Transverse colon (tissue), 4 donors: ENCODE measurements around the gene ERMARD. TPM values are rescaled to one million over a fixed set of nuclear protein-coding genes. Genes with fewer than 3 reads are reported as not detected.

ENCODE experiments used
- DNase-seq: peaks from one replicate; pipeline ENCODE4 v3.0.0-alpha.2; 2019
- H3K27ac ChIP-seq, 4 donors: fragments of 200-600 bp; sonication (generic); 2 replicates each; pipeline ENCODE4 v1.5.1; 2016 to 2018; ENCODE audit warnings: inconsistent platforms in 4 of 4
- H3K27me3 ChIP-seq: fragments of 200-600 bp; sonication (generic); 2 replicates; pipeline ENCODE4 v1.5.1; 2017; ENCODE audit warnings: inconsistent platforms
- H3K36me3 ChIP-seq, 4 donors: fragments of 200-600 bp; sonication (generic); 2 replicates each; pipeline ENCODE4 v1.5.1; 2017 to 2019; ENCODE audit warnings: inconsistent platforms in 4 of 4
- H3K4me1 ChIP-seq, 4 donors: fragments of 200-600 bp; sonication (generic); 2 replicates each; pipeline ENCODE4 v1.5.1; 2017 to 2020; ENCODE audit warnings: inconsistent platforms in 4 of 4
- H3K4me3 ChIP-seq, 4 donors: fragments of 200-600 bp; sonication (generic); 1 replicate in 1 of 4; 2 replicates in 3 of 4; pipeline versions ENCODE4 v1.5.1 to v1.6.1; 2017 to 2019; ENCODE audit warnings: inconsistent platforms in 4 of 4
- H3K9me3 ChIP-seq, 2 donors: fragments of 200-600 bp; sonication (generic); 2 replicates each; pipeline ENCODE4 v1.5.1; 2017 to 2019; ENCODE audit warnings: inconsistent platforms in 2 of 2
- CTCF ChIP-seq, 5 experiments: fragments of 200-600 bp in 3 of 5; fragments of 450-650 bp in 2 of 5; sonication (generic) in 3 of 5; IDR thresholded peaks; 1 replicate in 2 of 5; 2 replicates in 3 of 5; pipeline ENCODE4 v1.5.1; 2016 to 2017; ENCODE audit warnings: antibody characterized with exemption in 5 of 5, inconsistent platforms in 3 of 5, mild to moderate bottlenecking in 2 of 5, moderate library complexity in 1 of 5
- EP300 ChIP-seq: sonication (generic); formaldehyde crosslinking; IDR thresholded peaks from one replicate; pipeline ENCODE4 v1.6.1; 2017; ENCODE audit warnings: antibody characterized with exemption, low read depth
- POLR2A ChIP-seq: fragments of 450-650 bp; IDR thresholded peaks from one replicate; pipeline ENCODE4 v1.6.1; 2016; ENCODE audit warnings: antibody characterized with exemption, mild to moderate bottlenecking, moderate library complexity
- POLR2AphosphoS5 ChIP-seq, 3 donors: sonication (generic); formaldehyde crosslinking; IDR thresholded peaks; one replicate each; pipeline ENCODE4 v1.6.1; 2016; ENCODE audit warnings: antibody characterized with exemption in 3 of 3
- WGBS, 2 donors: methylation state at CpG; one replicate each; pipeline ENCODE4 v1.1.5; 2018; ENCODE audit warnings: low coverage in 1 of 2; 5-methylcytosine and 5-hydroxymethylcytosine counted together
- in situ Hi-C, 4 donors: fragments of 200-750 bp; cut with MboI; loops; one replicate each; pipeline versions ENCODE4 v1.15.0 to v1.15.1; 2017; ENCODE audit warnings: low sequenced_read_pairs in 3 of 4, low pct_ligation_motif_present in 1 of 4, low pct_unique_long_range_greater_than_20kb in 1 of 4
- intact Hi-C: fragments of 100-400 bp; cut with DNase I; formaldehyde crosslinking; loops from one replicate; pipeline ENCODE4 v1.15.1; 2023; ENCODE audit warnings: low total_unique reads
- total RNA-seq, 4 donors: library from RNA; depleted of rRNA; stranded (reverse); fragments of >200 nt; gene quantifications; one replicate each; pipeline ENCODE4 v1.1.0, GENCODE V29; 2016

ERMARD gene
- total RNA-seq, 4 donors from 2014 or later, result 15.7 to 29.5 (median 20.8) TPM

- Histone ChIP-seq H3K27ac (no peak overlapping the region), H3K9me3 (no peaks in the 10 kb centered on the region), H3K4me3 (no peak overlapping the region), H3K36me3 (peaks cover 0 to 23% (median 7%) of the 10 kb centered on the region in 4 donors), H3K27me3 (no peaks in the 10 kb centered on the region), H3K4me1 (peaks cover 6 to 18% (median 14%) of the 10 kb centered on the region in 4 donors)
- TF ChIP-seq POLR2AphosphoS5 (IDR thresholded peaks at IDR 0.05) (no peak), CTCF (IDR thresholded peaks at IDR 0.05) (no peak), POLR2A (no peak), EP300 (no peak)
- 89 to 98% methylated on average over 3 to 4 of the region's 4 CpGs for whole genome bisulfite sequencing, 2 donors
- no peak for DNase-seq
- in situ Hi-C loops, result no loop called here
- intact Hi-C loops, result no loop called here
These were observed 32.3 kb upstream of the ERMARD start for GRCh38 chr6:169719117-169719516.

GRCh38 chr6:169720207-169720855, 31.1 kb upstream of the ERMARD start:
- DNase-seq, result no peak
- Histone ChIP-seq H3K36me3 (peaks cover 0 to 12% (median 1%) of the 10 kb centered on the region in 4 donors), H3K4me3 (no peak overlapping the region), H3K27ac (no peak overlapping the region), H3K4me1 (peaks cover 7 to 24% (median 14%) of the 10 kb centered on the region in 4 donors), H3K27me3 (no peaks in the 10 kb centered on the region), H3K9me3 (no peaks in the 10 kb centered on the region)
- no peak for TF ChIP-seq POLR2AphosphoS5 (IDR thresholded peaks at IDR 0.05)
- TF ChIP-seq CTCF (IDR thresholded peaks at IDR 0.05), result peak in 1 of 5 experiments; percentile 17
- in situ Hi-C loops, result no loop called here
- 86 to 88% methylated on average over 3 of the region's 3 CpGs for WGBS, 2 donors
- intact Hi-C loops, result no loop called here

GRCh38 chr6:169722362-169723199, 28.8 kb upstream of the ERMARD start:
- in situ Hi-C loops, result no loop called here
- intact Hi-C loops, result no loop called here
- H3K9me3 ChIP-seq, result no peaks in the 10 kb centered on the region

More at GRCh38 chr6:169722362-169723199, 28.8 kb upstream of the ERMARD start:
- Histone ChIP-seq H3K4me1 (peaks cover 10 to 28% (median 14%) of the 10 kb centered on the region in 4 donors), H3K27ac (peak overlapping the region; percentile 85 to 97 (median 93)), H3K36me3 (no peaks in the 10 kb centered on the region), H3K4me3 (peak overlapping the region; percentile 17 to 94 (median 88)), H3K27me3 (no peaks in the 10 kb centered on the region)
- TF ChIP-seq POLR2AphosphoS5 (IDR thresholded peaks at IDR 0.05), result peak in 1 of 3 donors; percentile 5
- TF ChIP-seq CTCF (IDR thresholded peaks at IDR 0.05), result no peak
- TF ChIP-seq POLR2A, result peak; percentile 40
- TF ChIP-seq EP300, result no peak
- DNase-seq, result peak; percentile 54
- 3 to 6% methylated on average over 3 to 22 of the region's 22 CpGs for WGBS, 2 donors
